GF-D8 (cell line): Measurements from ENCODE around the gene IFIT1.
A peak's percentile ranks its signal among the peaks of the same experiment; 100 is the strongest.
"Not testable (repeated sequence)": the region's sequence is repeated elsewhere in the genome, so short reads cannot be mapped to it uniquely, and the experiment has no call there.

Source experiments
- DNase-seq: peaks from one replicate; lab custom pipeline; 2025; lab: John Stamatoyannopoulos, UW

Gene IFIT1

GRCh38 chr10:89367529-89367928, 24.9 kb upstream of the IFIT1 start:
- no peak for DNase-seq

GRCh38 chr10:89368129-89368528, 24.3 kb upstream of the IFIT1 start:
- no peak for DNase-seq

- DNase-seq, result no peak
These were observed 23.0 kb upstream of the IFIT1 start for GRCh38 chr10:89369156-89370105.

GRCh38 chr10:89371079-89371478, 21.3 kb upstream of the IFIT1 start:
- DNase-seq, result no peak

GRCh38 chr10:89371987-89372386, 20.4 kb upstream of the IFIT1 start:
- DNase-seq, result no peak

- DNase-seq, result no peak
These were observed 18.3 kb upstream of the IFIT1 start for GRCh38 chr10:89373916-89374711.

GRCh38 chr10:89374713-89375141, 17.7 kb upstream of the IFIT1 start:
- no peak for DNase-seq

GRCh38 chr10:89377705-89378637, 14.5 kb upstream of the IFIT1 start, which contains the start of gene IFIT1B:
Gene IFIT1B, plus strand, starts transcription at chr10:89378056. Its CDS starts 80 bp downstream, at chr10:89378136.
- no peak for DNase-seq

GRCh38 chr10:89379103-89379502, 13.3 kb upstream of the IFIT1 start:
- DNase-seq, result no peak

GRCh38 chr10:89382757-89383156, 9.7 kb upstream of the IFIT1 start:
- DNase-seq, result no peak

GRCh38 chr10:89384474-89385340, 7.7 kb upstream of the IFIT1 start:
- peak; percentile 71 for DNase-seq

GRCh38 chr10:89388806-89389205, 3.6 kb upstream of the IFIT1 start:
- no peak for DNase-seq

GRCh38 chr10:89389254-89389653, 3.2 kb upstream of the IFIT1 start:
- no peak for DNase-seq

- no peak for DNase-seq
These were observed 1.8 kb upstream of the IFIT1 start for GRCh38 chr10:89390476-89391225.

- DNase-seq, result not testable (repeated sequence)
These were observed 1.2 kb upstream of the IFIT1 start for GRCh38 chr10:89391226-89391576.

GRCh38 chr10:89392974-89393373, 551 bp downstream of the IFIT1 start:
- DNase-seq, result peak; percentile 38

GRCh38 chr10:89393898-89394297, 1.5 kb downstream of the IFIT1 start:
- no peak for DNase-seq

GRCh38 chr10:89395141-89395540, 2.7 kb downstream of the IFIT1 start:
- no peak for DNase-seq

- DNase-seq, result no peak
These were observed 5.8 kb downstream of the IFIT1 start for GRCh38 chr10:89398003-89398749.
